K562 (cell line): Measurements from ENCODE around the gene CD160. TPM values are rescaled to one million over a fixed set of nuclear protein-coding genes. Genes with fewer than 3 reads are reported as not detected.

Source experiments
- ATAC-seq: fragments of 200-7000 bp; cut with Tn5 transposase; 3 replicates; pipeline ENCODE4 v1.9.1; 2020; ENCODE audit warnings: moderate library complexity
- BruUV-seq: library from RNA; stranded (reverse); fragments of 400-500 nt; replicated peaks from 2 replicates; lab custom pipeline; 2021; lab: Mats Ljungman, UMichigan
- CTCF ChIA-PET: fragments of 300-600 bp; formaldehyde crosslinking; extraction: SDS; loops from one replicate; lab custom pipeline; 2021; ENCODE audit warnings: low intra/inter-chr PET ratio; lab: Yijun Ruan, JAX
- POLR2A ChIA-PET: fragments of 300-600, 350-650 bp; sonication (Branson Sonifier 250); formaldehyde crosslinking; extraction: SDS; loops from one replicate; lab custom pipeline; 2021; ENCODE audit warnings: antibody characterized with exemption, inconsistent platforms; lab: Yijun Ruan, JAX
- DNase-seq, 4 experiments: peaks; one replicate each; pipeline versions ENCODE4 v3.0.0 to v3.0.0-alpha.2; 2011 to 2018; ENCODE audit warnings: low spot score in 3 of 4, mixed read lengths in 3 of 4; ENCODE audit errors: extremely low read depth in 1 of 4
- FAIRE-seq: peaks from 2 replicates; lab custom pipeline; 2011; peaks lifted over from hg19 to GRCh38; lab: Jason Lieb, UNC
- H2AFZ ChIP-seq: 2 replicates; pipeline ENCODE4 v1.6.0; 2011; ENCODE audit warnings: low read depth, low read length, control low read depth, inconsistent platforms
- H3K27ac ChIP-seq: fragments of 200-600 bp; 3 replicates; pipeline ENCODE4 v1.8.0; 2011; ENCODE audit warnings: low read depth, mild to moderate bottlenecking, control low read depth, inconsistent platforms, low read length, moderate library complexity, mixed read lengths; ENCODE audit errors: extremely low read depth
- H3K27me3 ChIP-seq, 2 experiments: fragments of 300-600 bp in 1 of 2; 2 replicates in 1 of 2; 3 replicates in 1 of 2; pipeline versions ENCODE4 v1.6.0 to v1.8.0; 2011; ENCODE audit warnings: inconsistent platforms in 2 of 2, low read length in 2 of 2, mild to moderate bottlenecking in 1 of 2, mixed read lengths in 1 of 2, moderate library complexity in 1 of 2; ENCODE audit not compliant: control insufficient read depth in 2 of 2, insufficient read depth in 2 of 2
- H3K36me3 ChIP-seq: fragments of 300-600 bp; 3 replicates; pipeline ENCODE4 v1.8.0; 2011; ENCODE audit warnings: mild to moderate bottlenecking, low read length, inconsistent platforms; ENCODE audit not compliant: control insufficient read depth, insufficient read depth
- H3K4me1 ChIP-seq, 2 experiments: fragments of 200-600 bp in 1 of 2; replicated peaks in 1 of 2; 2 replicates in 1 of 2; 3 replicates in 1 of 2; pipeline versions ENCODE4 v1.5.1 to v1.8.0; 2011; ENCODE audit warnings: inconsistent platforms in 2 of 2, low read length in 2 of 2, mild to moderate bottlenecking in 1 of 2, mixed read lengths in 1 of 2, moderate library complexity in 1 of 2; ENCODE audit not compliant: control insufficient read depth in 2 of 2, insufficient read depth in 2 of 2
- H3K4me2 ChIP-seq: 2 replicates; pipeline ENCODE4 v1.6.1; 2011; ENCODE audit warnings: low read length, control low read depth, inconsistent platforms, mixed read lengths; ENCODE audit not compliant: insufficient read depth
- H3K4me3 ChIP-seq: fragments of 200-600 bp; sonication (generic), shearing (Covaris generic); 2 replicates; pipeline ENCODE4 v1.5.1; 2016; ENCODE audit warnings: control low read depth, inconsistent platforms
- H3K79me2 ChIP-seq: fragments of 200-600 bp; 3 replicates; pipeline ENCODE4 v1.8.0; 2011; ENCODE audit warnings: low read length, inconsistent platforms; ENCODE audit not compliant: control insufficient read depth, insufficient read depth
- H3K9ac ChIP-seq, 2 experiments: 2 replicates each; pipeline versions ENCODE4 v1.6.0 to v1.6.1; 2011; ENCODE audit warnings: low read depth in 2 of 2, low read length in 2 of 2, control low read depth in 1 of 2, inconsistent platforms in 1 of 2, mild to moderate bottlenecking in 1 of 2, mixed read lengths in 1 of 2; ENCODE audit not compliant: insufficient read depth in 1 of 2
- H3K9me1 ChIP-seq: one replicate; pipeline ENCODE4 v1.6.0; 2011; ENCODE audit warnings: inconsistent platforms, mild to moderate bottlenecking, low read length, moderate library complexity; ENCODE audit not compliant: control insufficient read depth, insufficient read depth
- H3K9me3 ChIP-seq: replicated peaks from 2 replicates; pipeline ENCODE4 v1.5.1; 2011; ENCODE audit warnings: low read depth, low read length, inconsistent platforms; ENCODE audit not compliant: control insufficient read depth, insufficient read depth
- H4K20me1 ChIP-seq: replicated peaks from 2 replicates; pipeline ENCODE4 v1.6.1; 2011; ENCODE audit warnings: low read length, inconsistent platforms, mixed read lengths; ENCODE audit not compliant: control insufficient read depth, insufficient read depth
- EP300 ChIP-seq: IDR thresholded peaks from 2 replicates; pipeline ENCODE4 v1.6.1; 2012; ENCODE audit warnings: low read length, improper control_type of control experiment
- ETV5 ChIP-seq: sonication (generic); formaldehyde crosslinking; IDR thresholded peaks from 2 replicates; pipeline ENCODE4 v1.4.0; 2020; ENCODE audit warnings: low read depth, mild to moderate bottlenecking, missing genetic modification reagents
- HEY1 ChIP-seq: fragments of 250-450 bp; sonication (Bioruptor Pico); IDR thresholded peaks from 2 replicates; pipeline ENCODE4 v1.5.0; 2020; ENCODE audit warnings: mild to moderate bottlenecking, moderate library complexity, borderline replicate concordance
- HOXB6 ChIP-seq: fragments of 250-450 bp; sonication (Bioruptor Pico); IDR thresholded peaks from 2 replicates; pipeline ENCODE4 v1.5.1; 2022; ENCODE audit warnings: mild to moderate bottlenecking, borderline replicate concordance
- KAT2B ChIP-seq: IDR thresholded peaks from one replicate; pipeline ENCODE4 v1.6.1; 2012; ENCODE audit warnings: low read depth, mild to moderate bottlenecking, control low read depth, inconsistent platforms, low read length, moderate library complexity
- MXI1 ChIP-seq: IDR thresholded peaks from 2 replicates; pipeline ENCODE4 v1.6.1; 2011; ENCODE audit warnings: low read depth, mild to moderate bottlenecking, improper control_type of control experiment, low read length
- RAD21 ChIP-seq, 2 experiments: fragments of 250-450 bp in 1 of 2; fragments of 450-650 bp in 1 of 2; sonication (Bioruptor Pico) in 1 of 2; formaldehyde crosslinking in 1 of 2; IDR thresholded peaks in 1 of 2; conservative IDR thresholded peaks in 1 of 2; 2 replicates each; pipeline versions ENCODE4 v1.4.0 to v1.8.0; 2020 to 2022; ENCODE audit warnings: mild to moderate bottlenecking in 2 of 2, moderate library complexity in 1 of 2
- SAFB2 ChIP-seq: fragments of 200-400 bp; formaldehyde crosslinking; IDR thresholded peaks from 2 replicates; pipeline ENCODE4 v1.6.1; 2018; ENCODE audit warnings: borderline replicate concordance, low read length, low read depth, moderate library complexity; ENCODE audit not compliant: severe bottlenecking
- THRAP3 ChIP-seq: fragments of 450-650 bp; IDR thresholded peaks from 2 replicates; pipeline ENCODE4 v1.6.1; 2016; ENCODE audit warnings: mild to moderate bottlenecking, inconsistent platforms, borderline replicate concordance
- ZNF274 ChIP-seq: IDR thresholded peaks from 2 replicates; pipeline ENCODE4 v1.6.1; 2011; ENCODE audit warnings: low read depth, mild to moderate bottlenecking, low read length, moderate library complexity, borderline replicate concordance
- WGBS: fragments of 100-300 bp; shearing (Covaris generic); methylation state at CpG from one replicate; pipeline ENCODE4 v1.1.6; 2016; ENCODE audit warnings: low coverage, mixed read lengths; ENCODE audit not compliant: insufficient coverage; ENCODE audit errors: missing lambda C conversion rate; 5-methylcytosine and 5-hydroxymethylcytosine counted together
- in situ Hi-C: fragments of 300-500 bp; cut with MboI; formaldehyde crosslinking; loops from 4 replicates; pipeline ENCODE4 v1.15.0; 2018; ENCODE audit warnings: inconsistent platforms, mixed read lengths
- intact Hi-C: fragments of 100-400 bp; cut with micrococcal nuclease; formaldehyde crosslinking; loops from 2 replicates; pipeline ENCODE4 v1.14.2; 2022
- polyA plus RNA-seq, 8 experiments: library from polyadenylated mRNA; depleted of rRNA in 4 of 8; stranded (reverse) in 5 of 8; unstranded in 3 of 8; fragments of >200 nt; fragmentation: Nextera tagmentation in 2 of 8; fragmentation: Illumina TruSeq in 1 of 8; extraction: Ambion mirVana in 2 of 8; extraction: Trizol in 1 of 8; gene quantifications; 2 replicates each; pipeline versions ENCODE4 v1.2.1 to v1.2.3, GENCODE V29; 2011 to 2014; ENCODE audit warnings: inconsistent platforms in 1 of 8, missing spikeins in 1 of 8
- total RNA-seq, 7 experiments: library from RNA; depleted of rRNA in 6 of 7; stranded (reverse); fragments of >200 nt in 6 of 7; fragmentation: Illumina TruSeq in 2 of 7; extraction: Trizol in 2 of 7; gene quantifications; 2 replicates each; pipeline versions ENCODE4 v1.2.1 to v1.2.3, GENCODE V29; 2011 to 2021; ENCODE audit warnings: low replicate concordance in 1 of 7

CD160 gene
- total and polyA plus RNA-seq, 9 of the 15 experiments (the other 6 are each of a cell fraction or from before 2014, with no cell fraction given) = 0.01 TPM; not detected in 8

GRCh38 chr1:145707183-145707867 lies 12.0 kb upstream of the CD160 start, which contains the start of gene PDZK1:
Gene PDZK1, minus strand, starts transcription at chr1:145707368. Its CDS starts 19,347 bp downstream, at chr1:145688021.
- Histone ChIP-seq H4K20me1 (0 out of 2 replicates have a peak, but pooled peaks cover 4% of the 10 kb centered on the region), H3K4me1 (0 out of 5 replicates have a peak, but pooled peaks cover 0 to 4% of the 10 kb centered on the region in 2 experiments), H2AFZ (no peak within 1 kb of the TSS), H3K9me3 (no peaks in the 10 kb centered on the region), H3K4me2 (no peak within 1 kb of the TSS), H3K79me2 (no peaks in the 10 kb centered on the region), H3K27ac (no peak within 1 kb of the TSS)
- POLR2A ChIA-PET = no interaction called here
- WGBS = 11% methylated on average over 8 of the region's 9 CpGs
- no TSS peak for BruUV-seq
- DNase-seq = no peak
- intact Hi-C loops = no loop called here
- in situ Hi-C loops = no loop called here
- no peak for FAIRE-seq
- TF ChIP-seq SAFB2 = no peak
- no peak for TF ChIP-seq KAT2B
- no peak for TF ChIP-seq EP300
- TF ChIP-seq HOXB6 (CRISPR knock-in tag) = no peak
- TF ChIP-seq ZNF274 = no peak
- no peak for TF ChIP-seq MXI1
- TF ChIP-seq HEY1 = no peak
- TF ChIP-seq ETV5 (CRISPR knock-in tag) = no peak
- TF ChIP-seq THRAP3 = no peak
- TF ChIP-seq RAD21 (CRISPR knock-in tag; conservative IDR thresholded peaks at IDR 0.05 in 1 of 2, IDR thresholded peaks at IDR 0.05 in 1 of 2) = no peak
- TF ChIP-seq, all 486 proteins: peak for 0
- H3K9me1 ChIP-seq = no peaks in the 10 kb centered on the region
- H3K9ac ChIP-seq = 0 out of 4 replicates have a peak within 1 kb of the TSS, but pooled peaks of 1 of the 2 experiments have one; percentile 41
- no peak within 1 kb of the TSS for H3K4me3 ChIP-seq
- ATAC-seq = no peak; the same call in 2 of the 3 replicates
- CTCF ChIA-PET = no interaction called here
- peaks cover 12 to 27% of the 10 kb centered on the region in 2 experiments; a peak in 4 of 5 replicates for H3K27me3 ChIP-seq
- H3K36me3 ChIP-seq = no peaks in the 10 kb centered on the region
